Breast epithelium (tissue), 3 donors: ENCODE results near the gene OXLD1.

Source experiments
- CTCF ChIP-seq, 3 donors: fragments of 450-650 bp; IDR thresholded peaks; one replicate each; pipeline ENCODE4 v1.5.1; 2016 to 2017; ENCODE audit warnings: antibody characterized with exemption in 3 of 3, mild to moderate bottlenecking in 3 of 3, moderate library complexity in 3 of 3
- POLR2A ChIP-seq: fragments of 450-650 bp; IDR thresholded peaks from one replicate; pipeline ENCODE4 v1.6.1; 2016; ENCODE audit warnings: antibody characterized with exemption, mild to moderate bottlenecking, moderate library complexity
- POLR2AphosphoS5 ChIP-seq, 3 donors: sonication (generic); formaldehyde crosslinking; IDR thresholded peaks; one replicate each; pipeline ENCODE4 v1.6.1; 2017; ENCODE audit warnings: antibody characterized with exemption in 3 of 3

- TF ChIP-seq POLR2AphosphoS5 (IDR thresholded peaks at IDR 0.05) (peak; percentile 79 to 96 (median 93)), CTCF (IDR thresholded peaks at IDR 0.05) (no peak), POLR2A (peak; percentile 79)
Measured at GRCh38 chr17:81666342-81667191, at the start of gene OXLD1, which contains the start of gene CCDC137.
